Activated CD4-positive, alpha-beta T cell treated with anti-CD3 and anti-CD28 coated beads, Interleukin-2, amount 10 ng/mL, durations not matched to agents 7 days and 5 days (primary cell): Measurements from ENCODE around the gene IRX4. TPM values are rescaled to one million over a fixed set of nuclear protein-coding genes. Genes with fewer than 3 reads are reported as not detected.

Source experiments
- CTCF ChIA-PET: fragments of 350-600 bp; sonication (Branson Sonifier 250); formaldehyde crosslinking; loops from one replicate; lab custom pipeline; 2021; ENCODE audit warnings: antibody characterized with exemption; lab: Charles Lee
- POLR2A ChIA-PET: fragments of 350-600 bp; sonication (Branson Sonifier 250); formaldehyde crosslinking; loops from one replicate; lab custom pipeline; 2021; ENCODE audit warnings: antibody characterized with exemption; lab: Charles Lee
- DNase-seq: peaks from one replicate; pipeline ENCODE4 v3.0.0-alpha.2; 2020
- H3K27ac Mint-ChIP-seq: one replicate; pipeline ENCODE4 v1.8.0; 2021; ENCODE audit warnings: mild to moderate bottlenecking, moderate library complexity, mixed read lengths
- H3K27me3 Mint-ChIP-seq: one replicate; pipeline ENCODE4 v1.8.0; 2021; ENCODE audit warnings: mixed read lengths
- H3K36me3 Mint-ChIP-seq: one replicate; pipeline ENCODE4 v1.8.0; 2021; ENCODE audit warnings: low read depth, mixed read lengths
- H3K4me1 Mint-ChIP-seq: one replicate; pipeline ENCODE4 v1.8.0; 2021; ENCODE audit warnings: mixed read lengths
- H3K4me3 Mint-ChIP-seq: one replicate; pipeline ENCODE4 v1.8.0; 2021; ENCODE audit warnings: mild to moderate bottlenecking, moderate library complexity, mixed read lengths
- H3K9me3 Mint-ChIP-seq: one replicate; pipeline ENCODE4 v1.8.0; 2021; ENCODE audit warnings: mixed read lengths
- total RNA-seq, 2 experiments: library from RNA; stranded (reverse); gene quantifications; one replicate each; pipeline ENCODE4 v1.2.3, GENCODE V29; 2021

IRX4 gene
- total RNA-seq, 2 experiments from 2014 or later, result not detected

- Mint-ChIP-seq H3K36me3 (no peaks in the 10 kb centered on the region), H3K4me1 (no peaks in the 10 kb centered on the region), H3K9me3 (no peaks in the 10 kb centered on the region), H3K4me3 (no peak overlapping the region), H3K27me3 (no peaks in the 10 kb centered on the region), H3K27ac (no peak overlapping the region)
- ChIA-PET POLR2A (no interaction called here), CTCF (no interaction called here)
- no peak for DNase-seq
Measured at GRCh38 chr5:1909346-1909985, 26.7 kb upstream of the IRX4 start.

- no peaks in the 10 kb centered on the region for H3K36me3 Mint-ChIP-seq
- H3K27ac Mint-ChIP-seq, result no peak overlapping the region
- CTCF ChIA-PET, result no interaction called here
- no peak overlapping the region for H3K4me3 Mint-ChIP-seq
- no peak for DNase-seq
- POLR2A ChIA-PET, result no interaction called here
- no peaks in the 10 kb centered on the region for H3K4me1 Mint-ChIP-seq
- no peaks in the 10 kb centered on the region for H3K27me3 Mint-ChIP-seq
- no peaks in the 10 kb centered on the region for H3K9me3 Mint-ChIP-seq
Measured at GRCh38 chr5:1908931-1909330, 26.2 kb upstream of the IRX4 start.

DNA sequence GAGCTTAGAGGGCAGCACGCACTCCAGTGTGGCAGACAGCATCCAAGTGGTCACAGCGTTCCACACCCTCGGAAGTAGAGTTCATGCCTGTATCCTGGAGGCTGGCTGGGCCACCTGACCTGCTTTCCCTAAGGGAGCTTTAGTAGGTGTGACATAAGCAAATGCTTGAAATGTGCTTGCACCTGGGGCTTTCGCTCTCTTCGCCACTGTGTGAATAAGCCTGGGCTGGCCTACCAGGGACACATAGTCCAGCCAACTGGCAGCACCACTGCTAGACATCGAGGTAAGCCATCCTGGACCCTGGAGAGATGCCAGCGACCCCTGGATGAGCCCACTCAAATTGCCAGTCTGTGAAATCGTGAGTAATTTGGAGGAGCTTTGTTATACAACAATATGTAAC is 24.9 kb upstream of the IRX4 start:
- ChIA-PET CTCF (no interaction called here), POLR2A (no interaction called here)
- no peaks in the 10 kb centered on the region for H3K36me3 Mint-ChIP-seq
- H3K27me3 Mint-ChIP-seq, result no peaks in the 10 kb centered on the region
- H3K9me3 Mint-ChIP-seq, result no peaks in the 10 kb centered on the region
- no peak for DNase-seq
- no peak overlapping the region for H3K27ac Mint-ChIP-seq
- no peaks in the 10 kb centered on the region for H3K4me1 Mint-ChIP-seq
- no peak overlapping the region for H3K4me3 Mint-ChIP-seq

DNA sequence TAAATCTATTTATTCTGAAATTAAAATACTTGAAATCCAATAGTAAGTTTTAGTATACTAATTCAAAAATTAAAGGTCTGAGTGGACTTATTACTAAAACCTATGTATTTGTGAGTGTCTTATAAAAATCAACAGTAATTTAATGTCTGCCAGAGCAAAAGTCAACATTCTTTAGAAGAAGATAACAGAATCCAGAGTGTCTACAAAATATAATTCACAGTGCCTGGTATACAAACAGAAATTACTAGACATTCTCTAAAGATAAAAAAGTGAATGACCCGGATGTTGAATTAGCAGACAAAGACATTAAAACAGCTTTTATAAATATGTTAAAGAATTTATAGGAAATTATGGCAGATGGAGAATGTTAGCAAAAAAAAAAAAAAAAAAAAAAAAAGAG is 22.4 kb upstream of the IRX4 start:
- Mint-ChIP-seq H3K27me3 (no peaks in the 10 kb centered on the region), H3K9me3 (no peaks in the 10 kb centered on the region), H3K4me1 (no peaks in the 10 kb centered on the region), H3K36me3 (no peaks in the 10 kb centered on the region), H3K27ac (no peak overlapping the region), H3K4me3 (no peak overlapping the region)
- CTCF ChIA-PET, result no interaction called here
- POLR2A ChIA-PET, result no interaction called here
- no peak for DNase-seq

DNA sequence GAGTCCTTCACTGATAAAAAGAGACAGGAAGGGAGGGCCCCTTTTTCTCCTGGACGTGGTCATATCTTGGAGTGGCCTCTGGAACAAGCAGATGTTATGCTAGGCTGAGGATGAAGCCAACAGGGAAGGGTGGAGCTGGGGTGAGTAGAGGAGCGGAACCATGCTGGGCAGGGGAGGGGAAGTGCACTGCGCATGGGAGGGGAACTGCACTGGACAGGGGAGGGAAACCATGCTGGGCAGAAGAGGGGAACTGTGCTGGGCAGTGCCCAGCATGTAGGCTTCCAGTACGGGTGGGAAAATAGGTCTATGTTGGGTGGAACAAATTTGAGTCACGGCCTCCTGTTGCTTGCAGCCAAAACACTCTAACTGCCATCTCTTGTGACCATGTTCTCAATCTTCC is 19.3 kb upstream of the IRX4 start:
- Mint-ChIP-seq H3K4me1 (no peaks in the 10 kb centered on the region), H3K9me3 (no peaks in the 10 kb centered on the region), H3K27me3 (peaks cover 1% of the 10 kb centered on the region), H3K36me3 (no peaks in the 10 kb centered on the region), H3K27ac (no peak overlapping the region), H3K4me3 (no peak overlapping the region)
- DNase-seq, result no peak
- ChIA-PET POLR2A (no interaction called here), CTCF (no interaction called here)

- POLR2A ChIA-PET, result no interaction called here
- CTCF ChIA-PET, result no interaction called here
- no peak for DNase-seq
- no peak overlapping the region for H3K4me3 Mint-ChIP-seq
- H3K27me3 Mint-ChIP-seq, result peaks cover 1% of the 10 kb centered on the region
- H3K9me3 Mint-ChIP-seq, result no peaks in the 10 kb centered on the region
- no peak overlapping the region for H3K27ac Mint-ChIP-seq
- no peaks in the 10 kb centered on the region for H3K36me3 Mint-ChIP-seq
- no peaks in the 10 kb centered on the region for H3K4me1 Mint-ChIP-seq
Measured at GRCh38 chr5:1901061-1901460, 18.3 kb upstream of the IRX4 start.

- Mint-ChIP-seq H3K27ac (no peak overlapping the region), H3K4me3 (no peak overlapping the region), H3K27me3 (peaks cover 1% of the 10 kb centered on the region), H3K4me1 (no peaks in the 10 kb centered on the region), H3K36me3 (no peaks in the 10 kb centered on the region), H3K9me3 (no peaks in the 10 kb centered on the region)
- ChIA-PET CTCF (interaction anchor here (0.7 kb wide), 1 partner anchor 15 kb away, joined by 3 read pairs; no protein-coding TSS in a partner anchor), POLR2A (no interaction called here)
- no peak for DNase-seq
Measured at GRCh38 chr5:1899201-1899600, 16.5 kb upstream of the IRX4 start.

- Mint-ChIP-seq H3K36me3 (no peaks in the 10 kb centered on the region), H3K4me3 (no peak overlapping the region), H3K4me1 (no peaks in the 10 kb centered on the region), H3K27ac (no peak overlapping the region), H3K27me3 (peaks cover 2% of the 10 kb centered on the region), H3K9me3 (no peaks in the 10 kb centered on the region)
- CTCF ChIA-PET, result no interaction called here
- POLR2A ChIA-PET, result no interaction called here
- no peak for DNase-seq
Measured at GRCh38 chr5:1897816-1898450, 15.2 kb upstream of the IRX4 start.

DNA sequence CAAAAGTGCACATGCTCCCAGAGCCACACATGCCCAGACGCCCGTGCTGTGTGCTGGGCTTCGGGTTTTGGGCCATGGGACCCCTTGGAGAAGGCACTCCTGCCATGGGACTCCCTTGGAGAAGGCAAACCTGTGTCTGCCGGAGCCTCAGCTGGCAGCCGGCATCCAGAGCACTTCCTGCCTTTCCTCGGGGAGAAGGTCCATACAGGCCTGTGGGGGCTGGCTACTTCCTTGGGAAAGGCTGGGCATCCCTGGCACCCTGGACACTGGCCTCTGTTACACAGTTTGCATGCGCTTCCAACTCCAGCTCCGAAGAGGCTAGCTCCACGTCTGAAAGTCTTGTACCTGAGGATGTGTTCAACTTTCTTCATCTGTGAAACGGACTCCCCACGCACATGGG is 14.7 kb upstream of the IRX4 start:
- ChIA-PET CTCF (no interaction called here), POLR2A (no interaction called here)
- Mint-ChIP-seq H3K27ac (no peak overlapping the region), H3K36me3 (no peaks in the 10 kb centered on the region), H3K4me3 (no peak overlapping the region), H3K4me1 (no peaks in the 10 kb centered on the region), H3K27me3 (peaks cover 5% of the 10 kb centered on the region), H3K9me3 (no peaks in the 10 kb centered on the region)
- DNase-seq, result no peak

GRCh38 chr5:1896602-1897376 is 14.1 kb upstream of the IRX4 start:
- H3K4me1 Mint-ChIP-seq, result no peaks in the 10 kb centered on the region
- CTCF ChIA-PET, result no interaction called here

DNA sequence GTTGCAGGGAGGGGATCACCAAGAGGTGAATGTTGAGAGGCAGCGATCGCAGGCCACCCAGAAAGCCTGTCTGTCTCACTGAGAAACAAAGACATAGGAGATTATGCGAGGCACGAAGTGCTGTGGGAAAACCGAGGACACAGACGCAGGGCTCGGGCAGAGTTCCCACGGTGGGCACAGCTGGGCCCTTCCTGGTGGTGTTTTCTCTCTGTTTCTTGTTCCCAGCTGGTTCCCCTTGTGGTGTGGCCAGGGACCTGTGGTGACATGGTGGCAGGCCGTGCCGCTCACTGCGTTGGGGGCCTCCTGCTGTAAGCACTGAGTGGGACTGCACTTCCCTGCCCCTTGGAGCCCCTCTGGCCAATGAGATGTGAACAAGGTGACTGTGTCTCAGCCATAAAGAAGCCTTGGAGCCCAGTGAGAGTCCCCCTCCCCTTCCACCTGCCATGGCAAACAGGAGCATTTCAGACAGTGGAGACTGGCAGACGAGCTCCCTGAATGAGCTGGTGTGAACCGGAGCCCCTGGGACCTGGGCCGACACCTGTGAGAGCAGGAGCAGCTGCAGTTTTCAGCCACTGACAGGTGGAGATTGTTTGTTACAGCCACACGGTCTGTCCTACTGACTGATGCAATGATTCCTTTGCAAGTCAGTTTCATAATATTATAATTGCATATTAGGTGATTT is 13.2 kb upstream of the IRX4 start:
- POLR2A ChIA-PET, result no interaction called here
- no peak overlapping the region for H3K27ac Mint-ChIP-seq
- H3K4me1 Mint-ChIP-seq, result no peaks in the 10 kb centered on the region
- H3K27me3 Mint-ChIP-seq, result peaks cover 5% of the 10 kb centered on the region
- DNase-seq, result no peak
- CTCF ChIA-PET, result no interaction called here
- no peaks in the 10 kb centered on the region for H3K36me3 Mint-ChIP-seq
- H3K9me3 Mint-ChIP-seq, result no peaks in the 10 kb centered on the region
- H3K4me3 Mint-ChIP-seq, result no peak overlapping the region

More at GRCh38 chr5:1896602-1897376, 14.1 kb upstream of the IRX4 start:
- POLR2A ChIA-PET, result no interaction called here
- H3K9me3 Mint-ChIP-seq, result no peaks in the 10 kb centered on the region
- no peak overlapping the region for H3K27ac Mint-ChIP-seq
- H3K27me3 Mint-ChIP-seq, result peaks cover 5% of the 10 kb centered on the region
- no peaks in the 10 kb centered on the region for H3K36me3 Mint-ChIP-seq
- no peak overlapping the region for H3K4me3 Mint-ChIP-seq
- DNase-seq, result no peak

GRCh38 chr5:1894243-1894642 is 11.5 kb upstream of the IRX4 start:
- CTCF ChIA-PET, result no interaction called here
- no peak overlapping the region for H3K27ac Mint-ChIP-seq
- no peaks in the 10 kb centered on the region for H3K4me1 Mint-ChIP-seq
- H3K36me3 Mint-ChIP-seq, result no peaks in the 10 kb centered on the region
- POLR2A ChIA-PET, result no interaction called here
- H3K27me3 Mint-ChIP-seq, result peaks cover 7% of the 10 kb centered on the region
- DNase-seq, result no peak
- no peak overlapping the region for H3K4me3 Mint-ChIP-seq
- no peaks in the 10 kb centered on the region for H3K9me3 Mint-ChIP-seq

DNA sequence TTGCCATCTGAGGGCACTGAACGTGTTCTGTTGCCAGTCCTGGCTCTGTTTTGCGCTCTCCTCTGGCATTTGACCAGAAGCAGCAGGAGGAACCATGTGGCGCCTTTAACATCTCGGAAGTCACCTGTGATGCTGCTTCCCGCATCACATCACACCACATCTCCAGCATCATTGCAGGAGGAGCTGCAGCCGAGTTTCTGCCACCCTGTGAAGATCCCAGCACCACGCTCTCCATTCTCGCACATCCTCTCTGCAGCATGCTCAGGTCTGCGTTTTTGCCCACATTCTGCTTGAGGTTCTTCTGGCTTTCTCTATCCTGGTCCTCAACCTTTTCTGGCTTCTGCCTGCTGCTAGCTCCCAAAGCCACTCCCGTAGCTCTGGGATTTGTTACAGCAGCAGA is 11.0 kb upstream of the IRX4 start:
- Mint-ChIP-seq H3K27me3 (peaks cover 10% of the 10 kb centered on the region), H3K4me3 (no peak overlapping the region)

More for the DNA sequence above, 11.0 kb upstream of the IRX4 start:
- H3K9me3 Mint-ChIP-seq, result no peaks in the 10 kb centered on the region
- no peak for DNase-seq
- no peaks in the 10 kb centered on the region for H3K4me1 Mint-ChIP-seq
- ChIA-PET POLR2A (no interaction called here), CTCF (no interaction called here)
- no peaks in the 10 kb centered on the region for H3K36me3 Mint-ChIP-seq
- no peak overlapping the region for H3K27ac Mint-ChIP-seq
